ENCODE measurements around the gene VCAN.

The VCAN gene

GRCh38 chr5:83467371-83468035 is 4.0 kb upstream of the VCAN start:
- DNase-seq (ENCODE audit: low read depth) = peak; percentile 60

- DNase-seq (ENCODE audit: low read depth) = no peak
Observed at GRCh38 chr5:83469075-83469474, 2.5 kb upstream of the VCAN start.

GRCh38 chr5:83470526-83471404 is 779 bp upstream of the VCAN start:
- DNase-seq (ENCODE audit: low read depth) = no peak

- DNase-seq (ENCODE audit: low read depth) = no peak
Observed at GRCh38 chr5:83472213-83472507, 616 bp downstream of the VCAN start.

- DNase-seq (ENCODE audit: low read depth) = peak; percentile 23
Observed at GRCh38 chr5:83472508-83473345, 1.2 kb downstream of the VCAN start.

GRCh38 chr5:83473346-83474160 is 2.0 kb downstream of the VCAN start:
- peak; percentile 98 for DNase-seq (ENCODE audit: low read depth)

- DNase-seq (ENCODE audit: low read depth) = peak; percentile 78
Observed at GRCh38 chr5:83474161-83474796, 2.7 kb downstream of the VCAN start.

- DNase-seq (ENCODE audit: low read depth) = no peak
Observed at GRCh38 chr5:83474991-83475390, 3.4 kb downstream of the VCAN start.

- peak; percentile 76 for DNase-seq (ENCODE audit: low read depth)
Observed at GRCh38 chr5:83475391-83475863, 3.9 kb downstream of the VCAN start.

GRCh38 chr5:83475935-83476814 is 4.6 kb downstream of the VCAN start:
- no peak for DNase-seq (ENCODE audit: low read depth)

GRCh38 chr5:83482961-83483360 is 11.4 kb downstream of the VCAN start:
- DNase-seq (ENCODE audit: low read depth) = no peak

GRCh38 chr5:83484294-83484693 is 12.8 kb downstream of the VCAN start:
- no peak for DNase-seq (ENCODE audit: low read depth)

- DNase-seq (ENCODE audit: low read depth) = no peak
Observed at GRCh38 chr5:83485842-83486241, 14.3 kb downstream of the VCAN start.

- no peak for DNase-seq (ENCODE audit: low read depth)
Observed at GRCh38 chr5:83487155-83487554, 15.6 kb downstream of the VCAN start.

- DNase-seq (ENCODE audit: low read depth) = no peak
Observed at GRCh38 chr5:83488271-83488670, 16.7 kb downstream of the VCAN start.

- no peak for DNase-seq (ENCODE audit: low read depth)
Observed at GRCh38 chr5:83488821-83489220, 17.3 kb downstream of the VCAN start.

- no peak for DNase-seq (ENCODE audit: low read depth)
Observed at GRCh38 chr5:83490203-83490602, 18.7 kb downstream of the VCAN start.

- DNase-seq (ENCODE audit: low read depth) = no peak
Observed at GRCh38 chr5:83492331-83492730, 20.8 kb downstream of the VCAN start.

- DNase-seq (ENCODE audit: low read depth) = no peak
Observed at GRCh38 chr5:83493644-83494043, 22.1 kb downstream of the VCAN start.

GRCh38 chr5:83494087-83494620 is 22.6 kb downstream of the VCAN start:
- DNase-seq (ENCODE audit: low read depth) = no peak
